ENCODE data around the gene LIPF.

The LIPF gene

DNA sequence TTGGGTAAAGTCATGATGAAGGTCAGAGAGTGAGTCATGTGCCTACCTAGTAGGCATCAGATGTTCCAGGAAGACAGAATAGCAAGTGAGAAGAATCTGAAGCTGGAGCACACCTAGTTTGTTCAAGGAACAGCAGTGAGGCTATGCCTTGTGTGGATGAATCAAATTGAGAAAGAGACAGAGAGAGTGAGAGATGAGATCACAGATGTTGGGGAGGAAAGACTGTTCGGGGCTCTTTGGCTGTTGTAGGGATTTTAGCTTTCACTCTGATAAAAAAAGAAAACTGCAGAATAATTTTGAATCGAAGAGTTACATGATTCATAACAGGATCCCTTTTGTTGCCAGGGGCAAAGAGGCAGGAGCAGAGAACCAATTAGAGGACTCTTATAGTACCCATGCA, 6.3 kb downstream of the LIPF start:
- H3K4me3 ChIP-seq: no peak overlapping the region
- no peak overlapping the region for H3K27ac ChIP-seq
- no peak for TF ChIP-seq CTCF (IDR thresholded peaks at IDR 0.05)
- DNase-seq (ENCODE audit: low spot score): no peak

DNA sequence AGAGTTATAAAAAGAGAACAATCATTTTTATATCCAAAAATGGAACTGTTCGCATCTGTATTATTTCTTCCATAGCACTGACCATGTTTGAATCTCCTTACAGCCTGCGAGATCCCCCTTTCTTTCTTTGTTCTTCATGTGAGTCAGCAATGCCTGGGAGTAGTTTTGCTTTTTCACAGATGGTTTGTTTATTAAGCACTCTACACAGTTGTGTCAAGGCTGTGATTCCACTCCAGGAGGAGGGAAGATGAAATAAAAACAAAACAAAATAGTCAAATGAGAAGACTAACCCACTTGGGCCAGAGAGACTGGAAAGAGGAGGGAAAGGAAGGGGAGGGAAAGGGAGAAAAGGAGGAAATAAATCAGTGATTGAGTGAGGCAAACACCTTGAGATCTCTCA, 7.8 kb downstream of the LIPF start:
- no peak for TF ChIP-seq CTCF (IDR thresholded peaks at IDR 0.05)
- Histone ChIP-seq H3K27ac (no peak overlapping the region), H3K4me3 (no peak overlapping the region)
- DNase-seq (ENCODE audit: low spot score): no peak

- H3K27ac ChIP-seq: no peak overlapping the region
- no peak for TF ChIP-seq CTCF (IDR thresholded peaks at IDR 0.05)
- no peak for DNase-seq (ENCODE audit: low spot score)
- H3K4me3 ChIP-seq: no peak overlapping the region
Observed at GRCh38 chr10:88676283-88677060, 12.2 kb downstream of the LIPF start.

GRCh38 chr10:88680958-88681357, 16.7 kb downstream of the LIPF start:
- no peak overlapping the region for H3K4me3 ChIP-seq
- no peak for TF ChIP-seq CTCF (IDR thresholded peaks at IDR 0.05)
- no peak overlapping the region for H3K27ac ChIP-seq
- DNase-seq (ENCODE audit: low spot score): no peak

GRCh38 chr10:88682491-88682890, 18.2 kb downstream of the LIPF start:
- Histone ChIP-seq H3K4me3 (no peak overlapping the region), H3K27ac (no peak overlapping the region)
- TF ChIP-seq CTCF (IDR thresholded peaks at IDR 0.05): no peak
- DNase-seq (ENCODE audit: low spot score): no peak

DNA sequence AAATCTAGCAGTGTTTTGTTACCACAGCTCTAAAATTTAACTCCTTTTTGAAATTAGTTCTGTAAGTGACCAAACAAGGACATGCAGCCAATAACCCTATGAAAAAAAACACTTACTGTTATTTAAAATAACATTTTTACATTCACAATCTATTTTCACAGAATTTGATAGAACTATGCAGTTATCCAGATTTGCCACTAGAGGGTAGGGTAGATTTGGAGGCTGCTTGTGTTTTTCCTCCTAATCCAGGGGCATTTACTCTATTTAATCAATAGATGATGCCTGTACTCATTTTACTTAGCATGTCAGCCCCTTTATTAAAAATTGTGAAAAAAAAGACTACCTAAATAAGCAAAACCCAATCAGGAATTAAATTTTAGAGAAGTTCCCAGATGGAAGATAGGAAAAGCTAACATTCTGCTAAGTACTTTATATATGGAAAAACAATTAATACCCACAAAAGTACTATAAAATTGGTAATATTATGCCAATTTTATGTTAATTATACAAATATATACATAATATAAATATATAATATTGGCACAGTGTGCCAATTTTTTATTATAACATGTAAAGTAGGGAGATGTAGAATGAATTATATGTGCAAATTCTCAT, 23.7 kb downstream of the LIPF start:
- Histone ChIP-seq H3K4me3 (no peak overlapping the region), H3K27ac (no peak overlapping the region)
- TF ChIP-seq CTCF (IDR thresholded peaks at IDR 0.05): peak; percentile 56

DNA sequence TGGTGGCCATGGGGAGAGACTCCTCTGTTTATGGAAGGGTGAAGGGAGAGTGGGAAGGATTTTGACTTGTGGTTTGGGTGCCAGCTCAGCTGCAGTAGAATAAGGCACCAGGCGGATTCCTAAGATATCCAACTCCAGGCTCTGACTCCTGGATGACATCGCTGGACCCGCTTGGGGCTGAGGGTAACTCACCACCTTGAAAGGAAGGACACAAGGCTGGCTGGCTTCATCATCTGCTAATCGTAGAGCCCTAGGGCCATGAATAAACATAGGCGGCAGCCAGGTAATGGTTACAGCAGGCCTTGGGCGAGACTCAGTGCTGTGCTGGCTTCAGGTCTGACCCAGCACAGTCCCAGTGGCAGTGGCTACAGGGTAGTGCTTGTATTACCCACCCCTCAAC, 25.1 kb downstream of the LIPF start:
- TF ChIP-seq CTCF (IDR thresholded peaks at IDR 0.05): no peak
- DNase-seq (ENCODE audit: low spot score): no peak
- Histone ChIP-seq H3K27ac (no peak overlapping the region), H3K4me3 (no peak overlapping the region)

More for the DNA sequence above, 23.7 kb downstream of the LIPF start:
- DNase-seq (ENCODE audit: low spot score): no peak
